ENCODE results near the gene P4HA2. TPM values are rescaled to one million over a fixed set of nuclear protein-coding genes. Genes with fewer than 3 reads are reported as not detected.

Gene P4HA2
- total and polyA plus RNA-seq, 11 donors = 41.2 to 140 (median 55.7) TPM

DNA sequence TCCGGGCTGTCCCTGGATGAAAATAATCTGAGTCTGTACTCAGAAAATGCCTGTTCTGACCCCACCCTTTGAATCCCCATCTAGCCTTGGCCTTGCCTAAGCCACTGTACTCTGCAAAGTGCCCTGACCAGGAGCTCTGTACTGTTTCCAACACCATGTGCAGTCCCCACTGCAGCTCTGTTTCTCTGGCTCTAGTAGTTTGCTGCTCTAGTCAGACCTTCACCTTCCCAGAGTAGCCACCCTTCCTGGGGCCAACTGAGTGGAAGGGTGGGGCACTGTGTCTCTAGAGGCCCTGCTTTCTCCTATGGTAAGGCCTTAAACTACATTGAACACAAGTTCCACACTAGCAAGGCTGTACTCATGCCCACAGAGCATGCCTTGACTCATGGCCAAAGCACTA is 31.9 kb downstream of the P4HA2 start:
- Histone ChIP-seq H3K4me1 (peaks cover 0 to 6% (median 0%) of the 10 kb centered on the region in 12 donors), H3K36me3 (peaks cover 0 to 97% (median 79%) of the 10 kb centered on the region in 9 donors), H3K27me3 (no peaks in the 10 kb centered on the region), H3K9me3 (no peaks in the 10 kb centered on the region), H3K27ac (no peak overlapping the region), H3K4me3 (no peak overlapping the region)
- ATAC-seq (no peak), DNase-seq (no peak)
- TF ChIP-seq, protein P1, sequence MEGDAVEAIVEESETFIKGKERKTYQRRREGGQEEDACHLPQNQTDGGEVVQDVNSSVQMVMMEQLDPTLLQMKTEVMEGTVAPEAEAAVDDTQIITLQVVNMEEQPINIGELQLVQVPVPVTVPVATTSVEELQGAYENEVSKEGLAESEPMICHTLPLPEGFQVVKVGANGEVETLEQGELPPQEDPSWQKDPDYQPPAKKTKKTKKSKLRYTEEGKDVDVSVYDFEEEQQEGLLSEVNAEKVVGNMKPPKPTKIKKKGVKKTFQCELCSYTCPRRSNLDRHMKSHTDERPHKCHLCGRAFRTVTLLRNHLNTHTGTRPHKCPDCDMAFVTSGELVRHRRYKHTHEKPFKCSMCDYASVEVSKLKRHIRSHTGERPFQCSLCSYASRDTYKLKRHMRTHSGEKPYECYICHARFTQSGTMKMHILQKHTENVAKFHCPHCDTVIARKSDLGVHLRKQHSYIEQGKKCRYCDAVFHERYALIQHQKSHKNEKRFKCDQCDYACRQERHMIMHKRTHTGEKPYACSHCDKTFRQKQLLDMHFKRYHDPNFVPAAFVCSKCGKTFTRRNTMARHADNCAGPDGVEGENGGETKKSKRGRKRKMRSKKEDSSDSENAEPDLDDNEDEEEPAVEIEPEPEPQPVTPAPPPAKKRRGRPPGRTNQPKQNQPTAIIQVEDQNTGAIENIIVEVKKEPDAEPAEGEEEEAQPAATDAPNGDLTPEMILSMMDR (IDR thresholded peaks at IDR 0.05) = no peak
- no peak for TF ChIP-seq POLR2A (IDR thresholded peaks at IDR 0.05)
- 92 to 100% (median 98%) methylated on average over 1 of the region's 1 CpG; no CpG with 5 or more reads in 1 of the 4 donors for WGBS, 4 donors
- intact Hi-C loops (cut with DNase I) = no loop called here

DNA sequence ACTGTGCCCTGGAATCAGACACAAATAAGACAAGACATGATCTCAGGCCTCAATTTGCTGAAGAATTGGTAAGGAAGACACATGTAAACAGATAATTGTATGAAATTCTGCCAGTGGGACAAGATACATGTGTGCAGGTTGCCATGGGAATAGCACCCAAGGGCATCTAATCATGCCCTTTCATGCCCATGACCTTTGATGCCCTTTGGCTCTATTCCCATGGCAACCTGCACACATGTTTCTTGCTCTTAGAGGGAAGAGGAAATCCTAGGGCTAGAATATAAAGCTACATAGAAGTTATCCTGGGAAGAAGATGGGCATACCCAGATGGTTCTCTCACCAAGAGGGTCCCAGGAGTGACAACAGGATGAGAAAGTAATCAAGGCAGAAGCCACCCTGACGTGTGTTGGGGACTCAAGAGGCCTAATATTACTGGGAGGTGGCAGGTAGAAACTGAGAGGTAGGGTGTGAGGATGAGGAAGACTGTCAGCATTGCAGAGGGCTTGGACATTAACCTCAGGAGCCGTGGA is 34.4 kb downstream of the P4HA2 start:
- Histone ChIP-seq H3K9me3 (no peaks in the 10 kb centered on the region), H3K36me3 (peaks cover 0 to 72% (median 54%) of the 10 kb centered on the region in 9 donors), H3K4me1 (peaks cover 0 to 15% (median 0%) of the 10 kb centered on the region in 12 donors), H3K27ac (no peak overlapping the region), H3K4me3 (no peak overlapping the region), H3K27me3 (no peaks in the 10 kb centered on the region)
- WGBS, 4 donors = 57 to 76% (median 71%) methylated on average over 2 of the region's 2 CpGs
- ATAC-seq = no peak
- no peak for DNase-seq
- intact Hi-C loops (cut with DNase I) = loop anchor here in 3 of 10 donors (5.0 kb wide), 3 partner anchors 34 to 606 kb away; partner anchors contain the start of gene P4HA2 (in 2 of the 3)
- TF ChIP-seq POLR2A (IDR thresholded peaks at IDR 0.05) = no peak
- TF ChIP-seq, protein P1 (IDR thresholded peaks at IDR 0.05) = no peak

DNA sequence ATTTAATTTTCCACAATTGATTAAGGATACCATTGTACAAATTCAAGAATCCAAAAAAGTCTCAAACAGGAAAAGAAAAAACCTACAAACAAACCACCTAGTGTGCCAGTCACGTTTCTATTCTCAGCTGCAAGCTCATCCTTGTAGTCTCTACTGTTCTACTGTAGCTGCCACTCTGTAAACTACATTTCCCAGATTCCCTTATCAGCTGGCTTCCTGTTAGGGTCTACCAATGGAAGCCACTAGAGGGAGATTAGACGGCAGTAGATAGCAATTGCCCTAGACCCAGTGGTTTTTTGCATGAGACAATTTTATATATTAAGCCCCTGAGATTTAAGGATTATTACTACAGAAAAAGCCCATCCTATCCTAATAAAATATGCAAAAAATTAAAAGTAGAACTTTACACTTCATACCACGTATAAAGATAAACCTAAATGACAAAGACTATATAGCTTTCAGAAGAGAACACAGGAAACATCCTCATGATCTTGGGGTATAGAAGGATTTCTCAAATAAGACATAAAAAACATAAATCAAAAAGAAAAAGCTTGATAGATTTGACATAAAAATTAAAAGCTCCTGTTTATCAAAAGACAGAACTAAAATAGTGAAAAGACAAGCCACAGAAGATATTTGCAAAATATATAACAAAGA is 37.4 kb downstream of the P4HA2 start:
- peaks cover 0 to 47% (median 37%) of the 10 kb centered on the region in 9 donors for H3K36me3 ChIP-seq
- DNase-seq (no peak), ATAC-seq (peak; percentile 90 to 95 (median 94))
- no peaks in the 10 kb centered on the region for H3K9me3 ChIP-seq
- WGBS, 4 donors = 12 to 16% (median 14%) methylated on average over 3 of the region's 3 CpGs
- H3K4me3 ChIP-seq = no peak overlapping the region
- H3K4me1 ChIP-seq = peaks cover 0 to 15% (median 0%) of the 10 kb centered on the region in 12 donors
- H3K27me3 ChIP-seq = no peaks in the 10 kb centered on the region
- intact Hi-C loops (cut with DNase I) = loop anchor here in 4 of 10 donors (2.0 to 5.0 kb wide), 4 partner anchors 37 to 603 kb away; partner anchors contain the start of gene P4HA2 (in 3 of the 4)
- no peak overlapping the region for H3K27ac ChIP-seq
- no peak for TF ChIP-seq POLR2A (IDR thresholded peaks at IDR 0.05)
- TF ChIP-seq, protein P1 (IDR thresholded peaks at IDR 0.05) = peak; percentile 63 to 87 (median 75)

DNA sequence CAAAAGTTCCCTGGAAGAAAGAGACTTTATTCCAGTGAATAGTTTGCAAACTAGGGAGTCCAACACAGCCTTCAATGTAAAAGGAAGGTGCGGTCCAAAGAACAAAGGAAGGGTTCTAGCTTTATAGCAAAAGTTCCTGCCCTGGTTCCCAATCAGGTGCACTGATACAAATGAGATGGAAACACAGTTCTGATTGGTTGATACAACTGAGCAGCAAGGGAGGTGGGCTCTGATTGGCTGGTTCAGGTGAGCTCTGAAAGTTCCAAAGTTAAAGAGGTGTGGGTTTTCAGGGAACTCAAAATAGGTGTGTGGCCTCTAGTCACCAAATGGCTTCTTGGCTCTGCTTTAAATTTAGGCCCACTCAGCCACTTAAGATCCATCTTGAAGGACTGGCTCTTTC is 43.1 kb downstream of the P4HA2 start:
- no peak for ATAC-seq
- peaks cover 0 to 5% (median 0%) of the 10 kb centered on the region in 9 donors for H3K36me3 ChIP-seq
- no peak overlapping the region for H3K27ac ChIP-seq
- H3K4me3 ChIP-seq = no peak overlapping the region
- TF ChIP-seq POLR2A (IDR thresholded peaks at IDR 0.05) = no peak
- TF ChIP-seq, protein P1 (IDR thresholded peaks at IDR 0.05) = no peak
- no peak for DNase-seq
- H3K9me3 ChIP-seq = peaks cover 0 to 6% (median 0%) of the 10 kb centered on the region in 12 donors
- intact Hi-C loops (cut with DNase I) = loop anchor here in 5 of 10 donors (5.0 to 10.0 kb wide), 6 partner anchors 48 to 117 kb away; partner anchors contain the start of gene SLC22A4 (in 1 of the 5)
- H3K27me3 ChIP-seq = no peaks in the 10 kb centered on the region
- peaks cover 0 to 20% (median 2%) of the 10 kb centered on the region in 12 donors for H3K4me1 ChIP-seq
- 92 to 99% (median 96%) methylated on average over 1 of the region's 1 CpG for WGBS, 4 donors
